Measurements from ENCODE around the gene CEP350. TPM values are rescaled to one million over a fixed set of nuclear protein-coding genes. Genes with fewer than 3 reads are reported as not detected.

Gene CEP350
- total RNA-seq, 1 experiment from 2014 or later: 17.1 TPM

- Histone ChIP-seq H3K27ac (ENCODE audit: low read length) (no peak overlapping the region), H3K9ac (ENCODE audit: low read length) (no peak overlapping the region), H3K4me3 (ENCODE audit: low read length) (no peak overlapping the region), H3K9me2 (replicated peaks; ENCODE audit: low read length) (no peaks in the 10 kb centered on the region), H3K36me3 (ENCODE audit: low read depth, low read length) (no peaks in the 10 kb centered on the region; the same call in 1 of the 2 replicates), H3F3A (ENCODE audit: low read length, unreplicated experiment) (no peaks in the 10 kb centered on the region), H3K9me3 (ENCODE audit: low read length) (no peaks in the 10 kb centered on the region), H3K4me2 (ENCODE audit: low read length) (no peak overlapping the region), H2AFZ (ENCODE audit: low read length) (no peak overlapping the region), H3K79me2 (ENCODE audit: low read length) (no peaks in the 10 kb centered on the region), H3K4me1 (ENCODE audit: insufficient read depth, low read length) (no peaks in the 10 kb centered on the region), H3K27me3 (ENCODE audit: low read length) (no peaks in the 10 kb centered on the region), H4K20me1 (ENCODE audit: low read length) (no peaks in the 10 kb centered on the region)
- ChIA-PET CTCF (no interaction called here), POLR2A (ENCODE audit: unreplicated experiment) (no interaction called here)
- ATAC-seq: no peak
- no TSS peak for BruUV-seq (replicated peaks)
- TF ChIP-seq EZH2phosphoT487 (IDR thresholded peaks at IDR 0.05; ENCODE audit: borderline replicate concordance, low read length): no peak
- TF ChIP-seq CTCF (conservative IDR thresholded peaks at IDR 0.05; ENCODE audit: low read depth, low read length): no peak
- no peak for TF ChIP-seq EZH2 (IDR thresholded peaks at IDR 0.05; ENCODE audit: low read length, unreplicated experiment)
- DNase-seq: no peak
- intact Hi-C loops (cut with micrococcal nuclease): no loop called here
Observed at GRCh38 chr1:179911812-179912211, 42.8 kb upstream of the CEP350 start.

- no TSS peak for BruUV-seq (replicated peaks)
- POLR2A ChIA-PET (ENCODE audit: unreplicated experiment): no interaction called here
- CTCF ChIA-PET: no interaction called here
Observed at GRCh38 chr1:179917601-179918429, 36.8 kb upstream of the CEP350 start.

More at GRCh38 chr1:179917601-179918429, 36.8 kb upstream of the CEP350 start:
- Histone ChIP-seq H3K4me3 (ENCODE audit: low read length) (no peak overlapping the region), H3K9ac (ENCODE audit: low read length) (no peak overlapping the region), H4K20me1 (ENCODE audit: low read length) (no peaks in the 10 kb centered on the region), H3F3A (ENCODE audit: low read length, unreplicated experiment) (no peaks in the 10 kb centered on the region), H3K79me2 (ENCODE audit: low read length) (no peaks in the 10 kb centered on the region), H3K36me3 (ENCODE audit: low read depth, low read length) (peaks cover 10% of the 10 kb centered on the region; the same call in 1 of the 2 replicates), H3K9me2 (replicated peaks; ENCODE audit: low read length) (no peaks in the 10 kb centered on the region), H3K27me3 (ENCODE audit: low read length) (no peaks in the 10 kb centered on the region), H3K4me2 (ENCODE audit: low read length) (no peak overlapping the region), H3K27ac (ENCODE audit: low read length) (no peak overlapping the region), H3K4me1 (ENCODE audit: insufficient read depth, low read length) (no peaks in the 10 kb centered on the region), H3K9me3 (ENCODE audit: low read length) (no peaks in the 10 kb centered on the region), H2AFZ (ENCODE audit: low read length) (no peak overlapping the region)
- DNase-seq (no peak), ATAC-seq (no peak)
- intact Hi-C loops (cut with micrococcal nuclease): no loop called here
- TF ChIP-seq EZH2 (IDR thresholded peaks at IDR 0.05; ENCODE audit: low read length, unreplicated experiment) (no peak), CTCF (conservative IDR thresholded peaks at IDR 0.05; ENCODE audit: low read depth, low read length) (no peak), EZH2phosphoT487 (IDR thresholded peaks at IDR 0.05; ENCODE audit: borderline replicate concordance, low read length) (no peak)

Data from PC-3 (cell line).